GM19438 (cell line): ENCODE data around the gene PRDX3.
"Not testable (repeated sequence)": the region's sequence is repeated elsewhere in the genome, so short reads cannot be mapped to it uniquely, and the experiment has no call there.

Experiments
- ATAC-seq: cut with Tn5 transposase; IDR thresholded peaks from one replicate; pipeline ENCODE4 v1.9.1; 2021; ENCODE audit warnings: low read depth; ENCODE audit not compliant: unreplicated experiment

Gene PRDX3

GRCh38 chr10:119206603-119207365, 28.2 kb upstream of the PRDX3 start:
- ATAC-seq = peak; percentile 61

- peak; percentile 38 for ATAC-seq
Measured at GRCh38 chr10:119205894-119206602, 27.4 kb upstream of the PRDX3 start.

- no peak for ATAC-seq
Measured at GRCh38 chr10:119203006-119203405, 24.4 kb upstream of the PRDX3 start.

GRCh38 chr10:119201233-119201632, 22.6 kb upstream of the PRDX3 start:
- no peak for ATAC-seq

- ATAC-seq = no peak
Measured at GRCh38 chr10:119199231-119199992, 20.8 kb upstream of the PRDX3 start.

- no peak for ATAC-seq
Measured at GRCh38 chr10:119198438-119198837, 19.8 kb upstream of the PRDX3 start.

- ATAC-seq = no peak
Measured at GRCh38 chr10:119197921-119198320, 19.3 kb upstream of the PRDX3 start.

- ATAC-seq = no peak
Measured at GRCh38 chr10:119191881-119192280, 13.3 kb upstream of the PRDX3 start.

- no peak for ATAC-seq
Measured at GRCh38 chr10:119190954-119191785, 12.6 kb upstream of the PRDX3 start.

GRCh38 chr10:119190353-119190752, 11.7 kb upstream of the PRDX3 start:
- ATAC-seq = no peak

- ATAC-seq = no peak
Measured at GRCh38 chr10:119189811-119190282, 11.2 kb upstream of the PRDX3 start.

- no peak for ATAC-seq
Measured at GRCh38 chr10:119183664-119184412, 5.2 kb upstream of the PRDX3 start.

- not testable (repeated sequence) for ATAC-seq
Measured at GRCh38 chr10:119180850-119181400, 2.3 kb upstream of the PRDX3 start.

GRCh38 chr10:119177708-119178371, 772 bp downstream of the PRDX3 start:
- peak; percentile 22 for ATAC-seq

- ATAC-seq = no peak
Measured at GRCh38 chr10:119176166-119176565, 2.4 kb downstream of the PRDX3 start.

GRCh38 chr10:119174109-119174508, 4.5 kb downstream of the PRDX3 start:
- ATAC-seq = no peak

GRCh38 chr10:119167041-119167440, 11.6 kb downstream of the PRDX3 start:
- no peak for ATAC-seq

GRCh38 chr10:119166564-119166963, 12.0 kb downstream of the PRDX3 start:
- ATAC-seq = no peak

GRCh38 chr10:119166118-119166500, 12.5 kb downstream of the PRDX3 start:
- ATAC-seq = no peak
